SK-N-MC (cell line): ENCODE data around the gene PTPN22.

Experiments used
- EZH2 ChIP-seq: fragments of 200-600 bp; sonication (generic); IDR thresholded peaks from one replicate; pipeline ENCODE4 v1.6.1; 2017; ENCODE audit warnings: antibody characterized with exemption
- FOXP2 ChIP-seq: optimal IDR thresholded peaks from 2 replicates; pipeline ENCODE3; 2011; ENCODE audit warnings: mild to moderate bottlenecking, moderate library complexity; ENCODE audit not compliant: insufficient read depth; ENCODE audit errors: extremely low read length, control extremely low read depth
- POLR2AphosphoS5 ChIP-seq: IDR thresholded peaks from 2 replicates; pipeline ENCODE4 v1.6.1; 2012; ENCODE audit warnings: mild to moderate bottlenecking, low read depth, low read length, borderline replicate concordance

- TF ChIP-seq POLR2AphosphoS5, result no peak
- TF ChIP-seq EZH2, result no peak
- no peak for TF ChIP-seq FOXP2
Observed at GRCh38 chr1:113805639-113806038, 65.9 kb downstream of the PTPN22 start.
